A172 (cell line): Measurements from ENCODE around the gene RPS6KB2. TPM values are rescaled to one million over a fixed set of nuclear protein-coding genes. Genes with fewer than 3 reads are reported as not detected.
A peak's percentile ranks its signal among the peaks of the same experiment; 100 is the strongest.
"Not testable (repeated sequence)": the region's sequence is repeated elsewhere in the genome, so short reads cannot be mapped to it uniquely, and the experiment has no call there.

Experiments
- DNase-seq: peaks from one replicate; pipeline ENCODE4 v3.0.0-alpha.2; 2015; ENCODE audit warnings: low spot score
- total RNA-seq: library from RNA; depleted of rRNA; stranded (reverse); fragments of >200 nt; shearing (Covaris generic); gene quantifications from 2 replicates; pipeline ENCODE4 v1.2.3, GENCODE V29; 2014; rRNA removed

The RPS6KB2 gene
- total RNA-seq, 1 experiment from 2014 or later, result 83.6 TPM

DNA sequence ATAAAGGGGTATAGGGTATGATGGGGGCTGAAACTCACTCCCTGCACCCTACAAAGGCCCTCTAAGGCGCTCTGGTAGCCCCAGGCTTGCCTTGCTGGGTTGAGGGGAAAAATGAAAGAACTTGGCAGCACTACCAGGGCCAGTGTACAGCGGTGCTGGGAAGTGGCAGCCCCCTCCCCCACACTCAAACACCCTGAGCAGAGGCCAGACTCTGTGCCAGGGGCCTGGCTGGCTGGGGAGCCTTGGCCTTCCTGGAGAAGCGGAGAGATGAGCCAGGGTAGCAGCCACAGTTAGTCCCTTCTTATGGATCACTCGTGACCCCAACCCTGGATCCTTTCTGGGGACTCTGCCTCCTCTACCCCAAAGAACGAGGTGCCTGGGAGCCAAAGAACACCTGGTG, 38.1 kb downstream of the RPS6KB2 start:
- no peak for DNase-seq

DNA sequence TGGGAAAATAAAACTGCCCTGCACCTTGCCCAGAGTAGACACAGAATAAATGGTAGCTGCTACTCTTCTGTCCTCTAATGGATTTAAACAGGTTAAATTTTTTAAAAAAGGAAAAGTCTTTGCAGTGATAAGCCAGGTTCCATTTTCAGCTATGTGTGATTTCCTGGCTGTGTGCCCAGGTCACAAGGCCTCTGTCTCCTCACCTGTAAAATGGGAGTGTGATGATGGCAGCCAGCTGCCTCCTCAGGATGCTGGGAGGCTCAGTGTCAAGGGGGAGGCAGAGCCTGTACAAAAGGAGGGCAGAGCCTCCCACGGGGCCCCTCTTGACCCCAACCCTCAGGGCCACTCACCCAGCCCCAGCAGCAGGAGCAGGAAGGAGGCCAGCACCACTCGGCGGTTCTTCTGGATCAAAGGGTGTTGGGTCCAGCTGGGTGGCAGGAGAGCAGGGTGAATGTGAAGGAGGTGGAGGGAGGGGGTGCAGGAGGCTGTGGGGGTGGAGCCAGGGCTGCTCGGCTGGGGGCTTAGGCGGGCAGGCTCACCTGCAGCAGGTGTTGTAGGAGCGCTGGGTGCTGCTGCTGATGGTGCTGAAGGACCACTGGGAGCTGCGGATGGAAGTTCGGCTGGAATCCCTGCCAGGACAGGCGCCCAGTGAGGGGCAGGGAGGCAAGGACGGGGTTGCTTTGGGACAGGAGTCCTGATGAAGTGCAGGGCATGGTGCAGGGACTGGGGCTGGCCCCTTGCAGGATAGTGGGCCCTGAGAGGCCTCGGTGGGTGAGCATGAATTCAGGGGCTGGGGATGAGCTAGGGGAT, 38.9 kb downstream of the RPS6KB2 start:
- DNase-seq, result no peak

DNA sequence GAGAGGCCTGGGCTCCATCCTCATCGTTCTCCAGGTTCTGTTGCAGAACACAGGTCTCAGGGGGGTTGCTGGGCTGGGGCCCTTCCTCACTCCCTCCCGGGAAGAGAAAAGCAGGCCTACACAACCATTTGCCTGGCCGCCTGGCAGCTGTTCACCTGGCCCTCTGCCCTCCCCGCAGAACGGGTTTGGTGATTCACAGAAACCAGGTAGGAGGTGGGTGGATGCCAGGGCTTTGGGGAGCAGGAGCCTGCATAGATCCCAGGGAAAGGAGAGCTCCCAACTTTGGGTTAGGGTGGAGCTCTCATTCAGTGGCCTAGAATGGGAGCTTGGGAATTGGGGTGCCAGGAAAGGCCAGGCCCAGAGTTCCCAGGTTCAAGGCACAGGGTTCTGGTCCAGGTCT, 39.8 kb downstream of the RPS6KB2 start:
- no peak for DNase-seq

GRCh38 chr11:67468456-67468758, 40.1 kb downstream of the RPS6KB2 start:
- no peak for DNase-seq

DNA sequence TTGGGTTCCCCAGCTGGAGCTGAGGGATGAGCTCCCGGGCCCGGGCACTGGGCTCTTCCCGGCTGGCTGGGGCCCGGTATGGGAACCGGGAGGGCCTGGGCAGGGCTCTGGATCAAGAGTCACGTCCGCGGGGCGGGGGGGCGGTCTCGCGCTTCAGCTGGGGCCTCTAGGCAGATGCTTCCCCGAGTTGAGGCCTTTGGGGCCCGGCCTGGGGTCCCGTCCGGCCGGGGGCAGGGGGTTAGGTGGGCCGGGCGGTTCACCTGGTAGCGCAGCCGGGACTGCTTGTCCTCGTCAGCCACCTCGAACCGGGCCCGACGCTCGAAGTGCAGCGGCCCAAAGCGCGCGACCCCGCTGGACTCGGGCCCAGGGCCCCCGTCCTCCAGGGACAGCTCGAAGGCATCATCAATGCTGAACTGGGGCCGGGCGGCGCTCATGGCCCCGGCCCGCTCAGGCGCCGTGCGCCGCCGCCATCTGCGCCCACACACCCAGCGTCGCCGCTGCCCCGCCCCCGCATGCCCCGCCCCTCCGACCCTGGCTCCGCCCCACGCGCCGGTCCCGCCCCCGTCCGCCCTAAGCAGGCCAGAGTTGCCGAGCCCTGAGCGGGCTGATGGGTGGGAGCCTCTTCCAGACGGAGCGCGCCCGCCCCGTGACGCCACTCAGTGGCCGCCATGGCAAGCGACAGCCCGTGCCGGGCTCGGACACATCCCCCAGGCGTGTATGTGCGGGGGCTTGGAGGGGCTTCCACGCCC, 40.6 kb downstream of the RPS6KB2 start, which contains the start of gene TMEM134:
TSS of gene TMEM134 (minus strand) at position 493 of the 749 bp plus-strand sequence. CDS start at position 434, 59 bp downstream.
- DNase-seq, result peak; percentile 79

- DNase-seq, result no peak
Observed at GRCh38 chr11:67469508-67469811, 41.2 kb downstream of the RPS6KB2 start.

- no peak for DNase-seq
Observed at GRCh38 chr11:67470337-67471002, 42.2 kb downstream of the RPS6KB2 start.

DNA sequence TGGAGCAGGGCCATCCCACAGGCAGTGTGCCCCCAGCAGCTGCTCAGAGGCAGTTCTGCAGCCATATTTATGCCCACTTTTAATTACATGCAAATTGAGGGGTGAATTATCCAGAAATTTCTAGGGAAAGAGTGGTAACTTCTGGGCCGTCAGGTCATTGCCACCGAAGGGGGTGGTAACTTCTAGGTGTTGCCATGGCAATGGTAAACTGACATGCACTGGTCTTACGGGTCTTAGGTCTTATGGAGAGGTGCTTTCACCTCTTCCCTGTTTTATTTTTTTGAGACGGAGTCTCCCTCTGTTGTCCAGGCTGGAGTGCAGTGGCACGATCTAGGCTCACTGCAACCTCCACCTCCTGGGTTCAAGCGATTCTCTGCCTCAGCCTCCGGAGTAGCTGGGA, 44.6 kb downstream of the RPS6KB2 start:
- DNase-seq, result no peak

DNA sequence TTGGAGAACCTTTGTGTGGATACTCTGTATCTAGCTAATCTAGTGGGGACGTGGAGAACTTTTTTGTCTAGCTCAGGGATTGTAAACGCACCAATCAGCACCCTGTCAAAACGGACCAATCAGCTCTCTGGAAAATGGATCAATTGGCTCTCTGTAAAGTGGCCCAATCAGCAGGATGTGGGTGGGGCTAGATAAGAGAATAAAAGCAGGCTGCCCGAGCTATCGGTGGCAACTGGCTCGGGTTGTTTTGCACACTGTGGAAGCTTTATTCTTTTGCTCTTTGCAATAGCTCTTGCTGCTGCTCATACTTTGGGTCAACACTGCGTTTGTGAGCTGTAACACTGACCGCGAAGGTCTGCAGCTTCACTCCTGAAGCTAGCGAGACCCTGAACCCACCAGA, 48.4 kb downstream of the RPS6KB2 start:
- not testable (repeated sequence) for DNase-seq

- not testable (repeated sequence) for DNase-seq
Observed at GRCh38 chr11:67477344-67478050, 49.2 kb downstream of the RPS6KB2 start.

- no peak for DNase-seq
Observed at GRCh38 chr11:67482275-67482826, 54.1 kb downstream of the RPS6KB2 start.

- DNase-seq, result peak; percentile 95
Observed at GRCh38 chr11:67482827-67483798, 54.8 kb downstream of the RPS6KB2 start, which contains the start of gene AIP. TSS of gene AIP (plus strand) at chr11:67483026. CDS start at chr11:67483159, 133 bp downstream.

DNA sequence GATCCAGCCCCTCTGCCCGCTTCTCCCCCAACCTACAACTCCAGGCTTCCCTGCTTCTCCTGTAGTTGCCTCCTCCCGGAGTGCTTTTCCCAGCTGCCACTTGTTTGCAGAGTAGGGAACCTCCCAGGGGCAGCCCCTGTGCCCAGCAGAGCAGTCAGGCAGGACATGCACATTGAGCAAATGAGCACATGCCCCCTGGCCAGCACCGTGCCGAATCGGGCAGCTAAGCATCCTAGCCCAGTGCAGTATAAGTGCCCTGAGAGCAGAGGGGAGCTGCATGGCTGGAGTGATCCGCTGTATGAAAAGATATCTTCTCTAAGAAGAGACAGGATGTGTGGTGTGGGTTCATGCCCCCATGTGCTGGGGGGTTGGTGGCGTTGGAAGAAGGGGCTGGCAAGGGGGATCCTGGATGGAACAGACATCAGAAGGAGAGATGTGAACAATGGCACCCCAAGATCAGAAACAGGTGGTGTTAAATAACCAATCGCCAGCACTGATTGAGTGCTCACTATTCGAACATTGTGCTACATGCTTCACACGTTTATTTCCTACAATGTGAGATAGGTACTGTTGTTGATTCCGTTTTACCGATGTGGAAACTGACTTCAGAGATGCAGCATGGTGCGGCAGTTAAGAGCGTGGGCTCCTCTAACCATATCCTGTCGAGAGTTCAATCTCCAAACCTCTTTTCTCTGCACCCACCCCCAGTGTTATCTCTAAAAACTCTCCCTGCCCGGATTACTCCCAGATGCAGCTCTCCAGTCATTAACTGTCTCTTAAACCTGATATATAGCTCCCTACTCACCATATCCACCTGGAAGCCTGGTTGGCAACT, 55.8 kb downstream of the RPS6KB2 start:
- DNase-seq, result no peak

DNA sequence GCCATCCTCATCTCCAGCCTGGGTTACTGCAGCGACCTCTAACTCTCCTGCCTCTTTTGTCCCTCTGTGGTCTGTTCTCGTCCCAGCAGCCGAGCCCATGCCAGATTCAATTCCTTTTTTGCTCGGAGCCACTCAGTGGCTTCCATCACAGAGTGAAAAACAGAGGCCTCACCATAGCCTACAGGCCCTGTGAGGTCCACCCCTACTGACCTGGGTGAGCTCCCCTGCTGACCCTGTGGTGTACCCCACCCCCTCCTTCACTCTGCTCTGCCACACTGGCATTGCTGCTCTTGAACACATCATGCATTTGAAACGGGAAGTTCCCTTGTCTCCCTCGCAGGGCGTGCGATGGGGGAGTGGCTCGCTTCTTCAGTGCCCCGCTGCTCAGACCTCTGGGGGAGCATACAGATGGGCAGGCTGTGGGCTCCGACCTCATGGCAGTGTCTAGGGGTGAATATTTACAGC, 56.6 kb downstream of the RPS6KB2 start:
- DNase-seq, result no peak

Other genes with a start within 250 kb of the RPS6KB2 start
- 40.3 and 44.6 TPM in 2 replicates for gene GRK2, start 162.0 kb upstream of the RPS6KB2 start, total RNA-seq
- gene ANKRD13D, start 139.2 kb upstream of the RPS6KB2 start, total RNA-seq, result 25.4 and 51.8 TPM in 2 replicates
- 3.2 and 10.0 TPM in 2 replicates for gene SSH3, start 125.0 kb upstream of the RPS6KB2 start, total RNA-seq
- 75.8 and 96.0 TPM in 2 replicates for gene POLD4, start 74.9 kb upstream of the RPS6KB2 start, total RNA-seq
- 7.5 and 8.1 TPM in 2 replicates for gene CLCF1, start 54.9 kb upstream of the RPS6KB2 start, total RNA-seq
- 6.2 and 15.0 TPM in 2 replicates for gene RAD9A, start 36.5 kb upstream of the RPS6KB2 start, total RNA-seq
- gene PPP1CA, start 26.6 kb upstream of the RPS6KB2 start, total RNA-seq, result 192 and 217 TPM in 2 replicates
- not detected in 2 replicates for gene TBC1D10C, start 24.4 kb upstream of the RPS6KB2 start, total RNA-seq
- 0.05 TPM in 1 of 2 replicates, not detected in the other for gene CARNS1, start 12.8 kb upstream of the RPS6KB2 start, total RNA-seq
- gene PTPRCAP, start 9.2 kb downstream of the RPS6KB2 start, total RNA-seq, result 1.5 and 2.3 TPM in 2 replicates
- gene CORO1B, start 15.0 kb downstream of the RPS6KB2 start, total RNA-seq, result 108 and 116 TPM in 2 replicates
- gene GPR152, start 24.2 kb downstream of the RPS6KB2 start, total RNA-seq, result not detected in 2 replicates
- not detected in 2 replicates for gene CABP4, start 26.9 kb downstream of the RPS6KB2 start, total RNA-seq
- gene TMEM134, start 40.8 kb downstream of the RPS6KB2 start, total RNA-seq, result 14.0 and 20.0 TPM in 2 replicates
- gene AIP, start 54.5 kb downstream of the RPS6KB2 start, total RNA-seq, result 95.8 and 99.9 TPM in 2 replicates
- gene PITPNM1, start 76.9 kb downstream of the RPS6KB2 start, total RNA-seq, result 27.0 and 29.9 TPM in 2 replicates
- 48.4 and 50.9 TPM in 2 replicates for gene CDK2AP2, start 79.7 kb downstream of the RPS6KB2 start, total RNA-seq
- gene CABP2, start 95.0 kb downstream of the RPS6KB2 start, total RNA-seq, result not detected in 2 replicates
- gene GSTP1, start 155.3 kb downstream of the RPS6KB2 start, total RNA-seq, result 639 and 900 TPM in 2 replicates
- 171 and 199 TPM in 2 replicates for gene NDUFV1, start 178.4 kb downstream of the RPS6KB2 start, total RNA-seq
- 5.3 and 11.9 TPM in 2 replicates for gene NUDT8, start 201.4 kb downstream of the RPS6KB2 start, total RNA-seq
- not detected in 2 replicates for gene TBX10, start 211.3 kb downstream of the RPS6KB2 start, total RNA-seq
- 0.41 and 0.89 TPM in 2 replicates for gene ACY3, start 222.2 kb downstream of the RPS6KB2 start, total RNA-seq
- gene ALDH3B2, start 246.1 kb downstream of the RPS6KB2 start, total RNA-seq, result not detected in 2 replicates